CD4-positive, alpha-beta T cell (primary cell): Measurements from ENCODE around the gene CFAP54. TPM values are rescaled to one million over a fixed set of nuclear protein-coding genes. Genes with fewer than 3 reads are reported as not detected.

Experiments used
- ATAC-seq: fragments of 200-7000 bp; cut with Tn5 transposase; one replicate; pipeline ENCODE4 v1.10.0; 2022; ENCODE audit warnings: mild to moderate bottlenecking; ENCODE audit not compliant: poor library complexity
- CTCF ChIA-PET: fragments of 350-600 bp; sonication (Branson Sonifier 250); formaldehyde crosslinking; loops from one replicate; lab custom pipeline; 2021; ENCODE audit warnings: antibody characterized with exemption, inconsistent platforms; lab: Charles Lee
- POLR2A ChIA-PET: fragments of 350-600 bp; sonication (Branson Sonifier 250); formaldehyde crosslinking; loops from one replicate; lab custom pipeline; 2021; ENCODE audit warnings: antibody characterized with exemption, inconsistent platforms; lab: Charles Lee
- DNase-seq, 14 experiments: peaks; one replicate each; pipeline ENCODE4 v3.0.0-alpha.2; 2013 to 2020; ENCODE audit warnings: mixed read lengths in 2 of 14
- H3K27ac ChIP-seq, 2 donors: one replicate each; pipeline versions ENCODE4 v1.5.1 to v1.7.0; 2013; ENCODE audit warnings: low read length in 2 of 2, low read depth in 1 of 2, mild to moderate bottlenecking in 1 of 2
- H3K27me3 ChIP-seq, 2 experiments: 1 replicate in 1 of 2; 2 replicates in 1 of 2; pipeline versions ENCODE4 v1.6.1 to v1.7.0; 2013; ENCODE audit warnings: low read length in 2 of 2, control low read depth in 1 of 2, mild to moderate bottlenecking in 1 of 2, moderate library complexity in 1 of 2; ENCODE audit not compliant: insufficient read depth in 2 of 2, control insufficient read depth in 1 of 2
- H3K36me3 ChIP-seq: one replicate; pipeline ENCODE4 v1.6.1; 2013; ENCODE audit warnings: low read length, control low read depth; ENCODE audit not compliant: insufficient read depth
- H3K4me1 ChIP-seq: one replicate; pipeline ENCODE4 v1.6.1; 2013; ENCODE audit warnings: low read length, control low read depth; ENCODE audit not compliant: insufficient read depth
- H3K4me3 ChIP-seq: one replicate; pipeline ENCODE4 v1.5.1; 2013; ENCODE audit warnings: mild to moderate bottlenecking, low read length, moderate library complexity
- H3K9me3 ChIP-seq, 2 experiments: 1 replicate in 1 of 2; 2 replicates in 1 of 2; pipeline versions ENCODE4 v1.6.1 to v1.7.0; 2013; ENCODE audit warnings: low read length in 2 of 2, mild to moderate bottlenecking in 2 of 2, control low read depth in 1 of 2, moderate library complexity in 1 of 2; ENCODE audit not compliant: control insufficient read depth in 1 of 2, insufficient read depth in 1 of 2
- H3K27ac Mint-ChIP-seq: one replicate; pipeline ENCODE4 v1.8.0; 2020; ENCODE audit warnings: mixed read lengths
- H3K27me3 Mint-ChIP-seq: one replicate; pipeline ENCODE4 v1.8.0; 2021; ENCODE audit warnings: mixed read lengths
- H3K36me3 Mint-ChIP-seq: one replicate; pipeline ENCODE4 v1.8.0; 2021; ENCODE audit warnings: low read depth, mixed read lengths
- H3K4me1 Mint-ChIP-seq: one replicate; pipeline ENCODE4 v1.8.0; 2021; ENCODE audit warnings: low read depth, mixed read lengths
- H3K4me3 Mint-ChIP-seq: one replicate; pipeline ENCODE4 v1.8.0; 2020; ENCODE audit warnings: mild to moderate bottlenecking, mixed read lengths
- H3K9me3 Mint-ChIP-seq: one replicate; pipeline ENCODE4 v1.8.0; 2020; ENCODE audit warnings: mixed read lengths
- intact Hi-C, 2 experiments: fragments of 100-400 bp; cut with DNase I in 1 of 2; cut with micrococcal nuclease in 1 of 2; formaldehyde crosslinking; loops; one replicate each; pipeline versions ENCODE4 v1.15.1 to v1.9.0; 2023 to 2025; cut with DNase I, micrococcal nuclease
- total RNA-seq, 174 experiments: library from RNA in 2 of 174; stranded (reverse) in 2 of 174; gene quantifications; one replicate each; pipeline ENCODE4 v1.2.3 and lab custom pipeline; 2021 to 2026
- TF ChIP-seq, protein P1 (sequence below): fragments of 200-600 bp; IDR thresholded peaks from one replicate; pipeline ENCODE4 v1.8.0; 2022; ENCODE audit warnings: antibody characterized with exemption, mild to moderate bottlenecking

CFAP54 gene
- total RNA-seq, 2 experiments from 2014 or later, result 0.20 to 0.22 TPM

DNA sequence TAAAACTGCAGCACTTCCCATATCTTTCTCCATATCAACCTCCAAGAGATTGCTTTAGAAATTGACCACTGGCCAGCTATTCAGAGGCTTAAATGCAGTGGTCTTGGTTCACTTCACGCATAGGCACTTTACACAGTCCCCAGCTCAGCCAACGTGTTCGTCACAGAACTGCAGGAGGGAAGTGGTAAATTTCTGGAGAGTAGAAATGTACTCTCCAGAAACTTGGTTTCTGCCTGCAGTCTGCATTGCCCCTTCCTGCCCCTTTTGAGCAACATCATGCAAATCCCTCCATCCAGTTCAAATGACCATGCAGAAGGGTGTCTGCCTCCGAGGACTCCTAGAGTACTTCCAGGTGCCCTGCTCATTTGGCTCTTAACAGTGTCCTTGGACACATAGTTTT lies 375.0 kb downstream of the CFAP54 start:
- H3K27ac ChIP-seq, result no peak overlapping the region
- TF ChIP-seq, protein P1, sequence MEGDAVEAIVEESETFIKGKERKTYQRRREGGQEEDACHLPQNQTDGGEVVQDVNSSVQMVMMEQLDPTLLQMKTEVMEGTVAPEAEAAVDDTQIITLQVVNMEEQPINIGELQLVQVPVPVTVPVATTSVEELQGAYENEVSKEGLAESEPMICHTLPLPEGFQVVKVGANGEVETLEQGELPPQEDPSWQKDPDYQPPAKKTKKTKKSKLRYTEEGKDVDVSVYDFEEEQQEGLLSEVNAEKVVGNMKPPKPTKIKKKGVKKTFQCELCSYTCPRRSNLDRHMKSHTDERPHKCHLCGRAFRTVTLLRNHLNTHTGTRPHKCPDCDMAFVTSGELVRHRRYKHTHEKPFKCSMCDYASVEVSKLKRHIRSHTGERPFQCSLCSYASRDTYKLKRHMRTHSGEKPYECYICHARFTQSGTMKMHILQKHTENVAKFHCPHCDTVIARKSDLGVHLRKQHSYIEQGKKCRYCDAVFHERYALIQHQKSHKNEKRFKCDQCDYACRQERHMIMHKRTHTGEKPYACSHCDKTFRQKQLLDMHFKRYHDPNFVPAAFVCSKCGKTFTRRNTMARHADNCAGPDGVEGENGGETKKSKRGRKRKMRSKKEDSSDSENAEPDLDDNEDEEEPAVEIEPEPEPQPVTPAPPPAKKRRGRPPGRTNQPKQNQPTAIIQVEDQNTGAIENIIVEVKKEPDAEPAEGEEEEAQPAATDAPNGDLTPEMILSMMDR, result no peak
- H3K27ac Mint-ChIP-seq, result no peak overlapping the region
- ChIA-PET POLR2A (no interaction called here), CTCF (no interaction called here)
- H3K4me1 Mint-ChIP-seq, result no peaks in the 10 kb centered on the region
- H3K27me3 ChIP-seq, result peaks cover 3 to 30% of the 10 kb centered on the region in 2 experiments
- no peaks in the 10 kb centered on the region for H3K36me3 ChIP-seq
- peaks cover 26% of the 10 kb centered on the region for H3K27me3 Mint-ChIP-seq
- DNase-seq, result no peak
- intact Hi-C loops, result no loop called here
- no peak for ATAC-seq
- no peaks in the 10 kb centered on the region for H3K9me3 Mint-ChIP-seq
- H3K4me3 Mint-ChIP-seq, result no peak overlapping the region
- no peaks in the 10 kb centered on the region for H3K36me3 Mint-ChIP-seq
- H3K4me3 ChIP-seq, result no peak overlapping the region
- no peaks in the 10 kb centered on the region for H3K4me1 ChIP-seq
- H3K9me3 ChIP-seq, result no peaks in the 10 kb centered on the region

DNA sequence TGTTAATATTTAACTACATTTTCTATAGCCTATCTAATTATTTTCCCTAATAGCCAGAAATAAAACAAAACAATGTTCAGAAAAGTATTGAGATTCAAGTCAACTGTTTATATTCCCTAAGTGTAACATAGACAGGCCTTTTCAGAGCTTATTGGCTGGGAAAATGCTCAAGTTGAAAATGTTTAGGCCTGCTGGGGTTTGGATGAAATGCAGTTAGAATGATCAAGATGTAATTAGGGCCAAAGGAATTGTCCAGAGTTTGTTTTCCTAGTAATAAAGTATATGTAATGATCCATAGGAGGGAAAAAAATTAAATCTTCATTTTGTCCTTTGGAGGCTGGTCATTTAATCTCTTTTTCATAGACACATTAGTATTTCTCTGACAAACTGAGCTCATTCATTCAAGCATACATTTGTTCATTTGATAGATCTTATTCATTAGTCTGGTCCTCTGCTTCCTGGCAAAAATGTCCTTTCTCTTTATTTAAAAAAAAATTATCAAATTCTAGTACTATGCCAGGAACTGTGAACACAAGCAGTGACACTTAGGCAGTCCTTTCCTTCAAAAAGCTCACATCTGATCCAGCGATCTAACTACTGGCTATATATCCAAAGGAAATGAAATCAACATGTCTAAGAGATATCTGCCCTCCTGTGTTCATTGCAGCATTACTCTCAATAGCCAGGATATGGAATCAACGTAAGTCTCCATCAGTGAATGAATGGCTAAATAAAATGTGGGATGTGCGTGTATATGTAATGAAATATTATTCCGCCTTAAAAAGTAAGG lies 377.6 kb downstream of the CFAP54 start:
- Histone ChIP-seq H3K9me3 (no peaks in the 10 kb centered on the region), H3K27me3 (peaks cover 0 to 16% of the 10 kb centered on the region in 2 experiments), H3K27ac (no peak overlapping the region), H3K36me3 (no peaks in the 10 kb centered on the region), H3K4me3 (no peak overlapping the region), H3K4me1 (no peaks in the 10 kb centered on the region)
- no peaks in the 10 kb centered on the region for H3K36me3 Mint-ChIP-seq
- POLR2A ChIA-PET, result no interaction called here
- no peaks in the 10 kb centered on the region for H3K9me3 Mint-ChIP-seq
- DNase-seq (no peak), ATAC-seq (no peak)
- H3K27ac Mint-ChIP-seq, result no peak overlapping the region
- CTCF ChIA-PET, result no interaction called here
- intact Hi-C loops, result no loop called here
- TF ChIP-seq, protein P1, result no peak
- no peak overlapping the region for H3K4me3 Mint-ChIP-seq
- H3K27me3 Mint-ChIP-seq, result peaks cover 34% of the 10 kb centered on the region
- H3K4me1 Mint-ChIP-seq, result no peaks in the 10 kb centered on the region

DNA sequence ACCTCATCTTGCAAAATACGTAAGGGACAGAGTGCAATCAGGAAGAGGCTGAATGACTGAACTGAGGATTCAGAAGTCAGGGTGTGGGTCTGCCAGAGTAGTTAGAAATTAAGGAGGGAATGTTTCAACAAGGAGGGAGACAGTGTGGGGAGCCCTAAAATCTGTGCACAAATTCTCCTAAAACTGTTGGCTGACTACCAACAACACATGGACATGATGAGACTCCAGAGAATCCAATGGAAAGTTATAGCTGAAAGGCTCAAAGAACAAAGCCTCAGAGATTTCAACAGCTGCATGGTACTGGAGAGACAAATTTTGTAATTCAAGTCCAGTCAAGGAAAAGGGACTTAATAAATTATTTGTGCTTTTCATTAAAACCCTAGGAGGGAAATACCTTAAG lies 381.6 kb downstream of the CFAP54 start:
- no peaks in the 10 kb centered on the region for H3K27me3 ChIP-seq

More for the DNA sequence above, 381.6 kb downstream of the CFAP54 start:
- H3K36me3 Mint-ChIP-seq, result no peaks in the 10 kb centered on the region
- TF ChIP-seq, protein P1, result no peak
- ATAC-seq (no peak), DNase-seq (no peak)
- Histone ChIP-seq H3K4me3 (no peak overlapping the region), H3K27ac (no peak overlapping the region), H3K36me3 (no peaks in the 10 kb centered on the region), H3K4me1 (no peaks in the 10 kb centered on the region), H3K9me3 (no peaks in the 10 kb centered on the region)
- CTCF ChIA-PET, result no interaction called here
- POLR2A ChIA-PET, result interaction anchor here (0.6 kb wide), 1 partner anchor 200 kb away, joined by 3 read pairs; no protein-coding TSS in a partner anchor
- no peak overlapping the region for H3K4me3 Mint-ChIP-seq
- no peaks in the 10 kb centered on the region for H3K9me3 Mint-ChIP-seq
- H3K27me3 Mint-ChIP-seq, result peaks cover 18% of the 10 kb centered on the region
- intact Hi-C loops, result no loop called here
- no peak overlapping the region for H3K27ac Mint-ChIP-seq
- H3K4me1 Mint-ChIP-seq, result no peaks in the 10 kb centered on the region
